Activated T-helper 1 cell treated with anti-CD3 and anti-CD28 coated beads, Interleukin-2, amount 50 U/mL, for 16 hours (primary cell): ENCODE measurements around the gene GLA.

Experiments used
- DNase-seq, 2 donors: peaks; one replicate each; pipeline ENCODE4 v3.0.0-alpha.2; 2020; ENCODE audit warnings: low read depth in 1 of 2, low spot score in 1 of 2

GLA gene

GRCh38 chrX:101407748-101408531, at the start of gene GLA, which contains the start of gene HNRNPH2:
Gene GLA, minus strand, starts transcription at chrX:101407925. Its CDS starts 22 bp downstream, at chrX:101407903.
Gene HNRNPH2, plus strand, starts transcription at chrX:101408222. Its CDS starts 3,767 bp downstream, at chrX:101411989.
- peak; percentile 57 to 76 for DNase-seq

DNA sequence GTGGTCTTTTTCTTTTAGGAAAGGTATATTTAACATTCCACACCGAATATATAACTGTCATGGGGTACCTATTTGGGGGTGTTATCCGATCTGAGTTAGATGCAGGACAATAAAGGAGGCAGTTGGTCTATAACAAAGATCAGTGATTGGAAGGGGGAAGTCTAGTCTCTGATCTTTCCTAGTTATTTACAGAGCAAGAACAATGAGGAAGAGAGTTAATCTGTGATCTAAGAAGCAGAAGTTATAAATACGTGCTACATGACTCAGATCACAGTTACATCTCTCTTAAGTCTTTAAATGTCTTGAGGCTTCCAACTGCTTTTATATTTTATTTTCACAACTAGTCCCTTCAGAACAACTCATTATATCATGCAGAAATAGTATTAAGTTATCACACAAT, 44.3 kb upstream of the GLA start:
- DNase-seq, result no peak

GRCh38 chrX:101450961-101451360, 43.2 kb upstream of the GLA start:
- DNase-seq, result no peak

GRCh38 chrX:101450085-101450484, 42.4 kb upstream of the GLA start:
- no peak for DNase-seq

GRCh38 chrX:101449279-101449678, 41.6 kb upstream of the GLA start:
- DNase-seq, result no peak

- DNase-seq, result no peak
These were observed 34.4 kb upstream of the GLA start for GRCh38 chrX:101442085-101442484.

GRCh38 chrX:101430457-101431078, 22.8 kb upstream of the GLA start:
- no peak for DNase-seq

GRCh38 chrX:101429934-101430333, 22.2 kb upstream of the GLA start:
- no peak for DNase-seq

GRCh38 chrX:101427954-101428353, 20.2 kb upstream of the GLA start:
- DNase-seq, result no peak

GRCh38 chrX:101419489-101419888, 11.8 kb upstream of the GLA start:
- DNase-seq, result no peak

GRCh38 chrX:101417981-101418841, 10.5 kb upstream of the GLA start:
- DNase-seq, result peak in 1 of 2 donors; percentile 7

GRCh38 chrX:101417190-101417589, 9.5 kb upstream of the GLA start:
- DNase-seq, result no peak

- DNase-seq, result no peak
These were observed 9.0 kb upstream of the GLA start for GRCh38 chrX:101416691-101417090.

- no peak for DNase-seq
These were observed 7.7 kb upstream of the GLA start for GRCh38 chrX:101415180-101416145.

GRCh38 chrX:101411984-101412383, 4.3 kb upstream of the GLA start:
- DNase-seq, result no peak

GRCh38 chrX:101410461-101410860, 2.7 kb upstream of the GLA start:
- no peak for DNase-seq

DNA sequence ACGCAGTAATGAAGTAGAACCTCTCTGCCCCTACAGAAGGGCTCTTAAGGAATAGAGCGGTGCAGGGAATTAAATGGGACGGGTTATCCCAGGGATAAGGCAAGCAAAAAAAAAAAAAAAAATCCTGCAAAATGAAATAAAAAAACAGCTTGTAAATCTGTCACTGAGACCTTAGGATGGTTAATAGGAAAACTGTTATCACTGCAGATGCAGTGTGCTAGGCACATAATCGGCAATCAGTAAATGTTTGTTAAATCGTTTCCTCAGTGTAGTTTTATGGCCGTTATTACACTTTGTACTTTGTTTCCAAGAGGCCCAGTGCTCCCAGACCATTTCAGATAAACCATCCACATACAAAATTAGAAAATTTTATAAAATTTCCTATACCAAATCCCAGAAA, 1.3 kb upstream of the GLA start:
- no peak for DNase-seq

DNA sequence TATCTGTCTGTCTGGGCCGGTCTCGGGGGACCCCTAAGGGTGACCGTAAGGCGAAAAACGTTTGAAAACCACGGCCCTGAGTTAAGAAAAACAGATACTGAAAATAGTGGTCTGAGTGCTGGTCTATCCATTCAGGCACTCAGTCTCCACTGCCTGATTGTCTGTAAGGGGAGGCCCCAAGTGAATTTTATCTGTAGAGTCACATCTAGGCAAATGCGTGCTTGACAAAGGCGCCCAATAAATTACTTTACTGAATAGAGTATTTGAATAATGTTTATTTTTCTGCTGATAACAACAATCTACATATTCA, 762 bp upstream of the GLA start:
- DNase-seq, result no peak

DNA sequence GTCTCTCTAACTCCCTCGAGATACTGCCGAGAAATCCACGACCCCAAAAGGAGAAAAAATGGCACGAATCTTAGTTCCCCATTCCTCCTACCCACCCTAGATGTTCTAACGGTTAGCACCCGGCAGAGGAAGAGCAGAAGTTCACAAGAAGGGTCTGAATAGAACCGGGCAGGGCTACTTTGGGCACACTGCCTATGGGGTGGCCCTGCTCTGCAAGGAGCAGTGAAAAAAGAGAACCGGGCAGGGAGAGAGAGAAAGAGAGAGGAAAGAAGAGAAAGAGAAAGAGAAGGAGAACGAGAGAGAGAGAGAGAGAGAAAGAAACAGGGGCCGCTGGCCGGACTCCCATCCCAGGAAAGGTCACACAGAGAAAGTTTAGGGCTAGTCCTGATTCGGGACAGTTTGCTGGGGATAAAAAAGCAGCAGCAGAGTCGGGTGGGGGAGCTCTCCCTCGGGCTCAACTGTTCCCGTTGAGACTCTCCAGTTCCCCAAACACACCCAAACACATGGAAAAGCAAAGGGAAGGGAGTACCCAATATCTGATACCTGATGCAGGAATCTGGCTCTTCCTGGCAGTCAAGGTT, 468 bp downstream of the GLA start:
- no peak for DNase-seq

GRCh38 chrX:101399825-101400224, 7.9 kb downstream of the GLA start:
- no peak for DNase-seq
